ENCODE data around the gene ABHD3.
"Not testable (repeated sequence)": the region's sequence is repeated elsewhere in the genome, so short reads cannot be mapped to it uniquely, and the experiment has no call there.

ABHD3 gene

GRCh38 chr18:21650311-21650710, 54.3 kb downstream of the ABHD3 start:
- no peak for DNase-seq

- not testable (repeated sequence) for DNase-seq
These were observed 64.2 kb downstream of the ABHD3 start for GRCh38 chr18:21640375-21640774.

GRCh38 chr18:21638822-21639221, 65.8 kb downstream of the ABHD3 start:
- no peak for DNase-seq

- DNase-seq: no peak
These were observed 67.8 kb downstream of the ABHD3 start for GRCh38 chr18:21636769-21637168.

GRCh38 chr18:21634588-21635199, 69.9 kb downstream of the ABHD3 start:
- DNase-seq: no peak

- DNase-seq: no peak
These were observed 72.2 kb downstream of the ABHD3 start for GRCh38 chr18:21632393-21632792.

- no peak for DNase-seq
These were observed 75.3 kb downstream of the ABHD3 start for GRCh38 chr18:21629089-21629832.

- DNase-seq: not testable (repeated sequence)
These were observed 82.9 kb downstream of the ABHD3 start for GRCh38 chr18:21621640-21622039.

- DNase-seq: peak; percentile 91
These were observed 92.2 kb downstream of the ABHD3 start, which contains the start of gene SNRPD1 for GRCh38 chr18:21612125-21613039. TSS of gene SNRPD1 (plus strand) at chr18:21612314. CDS start at chr18:21612430, 116 bp downstream.

GRCh38 chr18:21611401-21612124, 93.0 kb downstream of the ABHD3 start:
- not testable (repeated sequence) for DNase-seq

- DNase-seq: no peak
These were observed 99.4 kb downstream of the ABHD3 start for GRCh38 chr18:21605213-21605612.

- DNase-seq: no peak
These were observed 99.9 kb downstream of the ABHD3 start for GRCh38 chr18:21604671-21605070.

- DNase-seq: no peak
These were observed 102.3 kb downstream of the ABHD3 start for GRCh38 chr18:21602299-21602587.

All from fibroblast of skin of scalp (primary cell).